Tibial nerve (tissue), 3 donors: ENCODE data around the gene SMYD3.

Experiments
- POLR2A ChIP-seq, 2 donors: fragments of 450-650 bp; IDR thresholded peaks; one replicate each; pipeline ENCODE4 v1.6.1; 2017; ENCODE audit warnings: antibody characterized with exemption in 2 of 2, mild to moderate bottlenecking in 2 of 2, moderate library complexity in 2 of 2
- TF ChIP-seq, protein P1 (sequence below), 5 experiments: fragments of 200-600 bp in 3 of 5; fragments of 450-650 bp in 2 of 5; sonication (generic) in 3 of 5; IDR thresholded peaks; one replicate each; pipeline ENCODE4 v1.5.1; 2016 to 2019; ENCODE audit warnings: antibody characterized with exemption in 5 of 5, mild to moderate bottlenecking in 3 of 5, moderate library complexity in 2 of 5

DNA sequence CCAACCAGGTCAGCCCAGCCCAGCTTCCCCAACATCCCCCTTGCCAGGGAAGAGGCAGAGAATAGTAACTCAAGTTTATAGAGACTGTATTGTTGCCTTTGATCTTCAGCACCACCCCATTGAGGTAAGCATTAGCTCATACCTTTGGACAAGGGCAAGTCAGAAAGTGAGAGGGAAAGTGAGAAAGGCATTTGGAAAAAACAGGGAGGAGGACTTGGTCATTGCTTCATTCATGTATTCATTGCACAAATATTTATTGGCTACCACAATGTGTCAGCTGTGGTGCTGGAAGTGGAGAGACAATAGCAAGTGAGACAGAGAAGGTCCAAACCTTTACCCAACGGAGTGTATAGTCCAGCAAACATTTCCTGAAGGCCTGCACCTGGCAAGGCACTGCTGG, 791.1 kb downstream of the SMYD3 start:
- TF ChIP-seq POLR2A (IDR thresholded peaks at IDR 0.05), result no peak
- TF ChIP-seq, protein P1, sequence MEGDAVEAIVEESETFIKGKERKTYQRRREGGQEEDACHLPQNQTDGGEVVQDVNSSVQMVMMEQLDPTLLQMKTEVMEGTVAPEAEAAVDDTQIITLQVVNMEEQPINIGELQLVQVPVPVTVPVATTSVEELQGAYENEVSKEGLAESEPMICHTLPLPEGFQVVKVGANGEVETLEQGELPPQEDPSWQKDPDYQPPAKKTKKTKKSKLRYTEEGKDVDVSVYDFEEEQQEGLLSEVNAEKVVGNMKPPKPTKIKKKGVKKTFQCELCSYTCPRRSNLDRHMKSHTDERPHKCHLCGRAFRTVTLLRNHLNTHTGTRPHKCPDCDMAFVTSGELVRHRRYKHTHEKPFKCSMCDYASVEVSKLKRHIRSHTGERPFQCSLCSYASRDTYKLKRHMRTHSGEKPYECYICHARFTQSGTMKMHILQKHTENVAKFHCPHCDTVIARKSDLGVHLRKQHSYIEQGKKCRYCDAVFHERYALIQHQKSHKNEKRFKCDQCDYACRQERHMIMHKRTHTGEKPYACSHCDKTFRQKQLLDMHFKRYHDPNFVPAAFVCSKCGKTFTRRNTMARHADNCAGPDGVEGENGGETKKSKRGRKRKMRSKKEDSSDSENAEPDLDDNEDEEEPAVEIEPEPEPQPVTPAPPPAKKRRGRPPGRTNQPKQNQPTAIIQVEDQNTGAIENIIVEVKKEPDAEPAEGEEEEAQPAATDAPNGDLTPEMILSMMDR (IDR thresholded peaks at IDR 0.05), result no peak
